Mammary epithelial cell (primary cell): ENCODE measurements around the gene INTS2.

Source experiments
- EZH2 ChIP-seq: IDR thresholded peaks from 2 replicates; pipeline ENCODE4 v1.6.1; 2012; ENCODE audit warnings: low read length, inconsistent platforms, borderline replicate concordance
- TF ChIP-seq, protein P1 (sequence below), 2 donors: IDR thresholded peaks in 1 of 2; conservative IDR thresholded peaks in 1 of 2; 2 replicates each; pipeline ENCODE4 v1.5.1; 2011 to 2012; ENCODE audit warnings: inconsistent platforms in 2 of 2, low read length in 2 of 2, mild to moderate bottlenecking in 2 of 2, control low read depth in 1 of 2, low read depth in 1 of 2; ENCODE audit not compliant: insufficient read depth in 1 of 2; ENCODE audit errors: extremely low read depth in 1 of 2

DNA sequence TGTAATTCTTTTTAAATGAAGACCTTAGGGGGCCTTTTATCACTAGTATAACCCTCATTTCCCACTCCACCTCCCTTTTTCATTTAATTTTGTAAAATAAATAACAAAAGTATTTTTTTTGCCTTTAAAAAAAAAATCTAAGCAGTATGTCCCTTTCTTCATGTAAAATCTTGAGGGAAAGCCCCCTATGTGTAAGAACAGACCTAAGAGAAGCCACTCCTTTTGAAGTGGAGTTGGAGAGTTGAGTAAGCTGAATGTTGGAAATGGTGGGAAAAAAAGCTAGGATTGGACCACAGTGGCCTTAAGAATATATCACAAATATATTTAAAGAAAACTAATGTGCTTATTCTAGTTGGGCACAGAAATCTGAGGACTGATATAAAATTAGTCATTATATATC is 44.5 kb upstream of the INTS2 start:
- TF ChIP-seq, protein P1, sequence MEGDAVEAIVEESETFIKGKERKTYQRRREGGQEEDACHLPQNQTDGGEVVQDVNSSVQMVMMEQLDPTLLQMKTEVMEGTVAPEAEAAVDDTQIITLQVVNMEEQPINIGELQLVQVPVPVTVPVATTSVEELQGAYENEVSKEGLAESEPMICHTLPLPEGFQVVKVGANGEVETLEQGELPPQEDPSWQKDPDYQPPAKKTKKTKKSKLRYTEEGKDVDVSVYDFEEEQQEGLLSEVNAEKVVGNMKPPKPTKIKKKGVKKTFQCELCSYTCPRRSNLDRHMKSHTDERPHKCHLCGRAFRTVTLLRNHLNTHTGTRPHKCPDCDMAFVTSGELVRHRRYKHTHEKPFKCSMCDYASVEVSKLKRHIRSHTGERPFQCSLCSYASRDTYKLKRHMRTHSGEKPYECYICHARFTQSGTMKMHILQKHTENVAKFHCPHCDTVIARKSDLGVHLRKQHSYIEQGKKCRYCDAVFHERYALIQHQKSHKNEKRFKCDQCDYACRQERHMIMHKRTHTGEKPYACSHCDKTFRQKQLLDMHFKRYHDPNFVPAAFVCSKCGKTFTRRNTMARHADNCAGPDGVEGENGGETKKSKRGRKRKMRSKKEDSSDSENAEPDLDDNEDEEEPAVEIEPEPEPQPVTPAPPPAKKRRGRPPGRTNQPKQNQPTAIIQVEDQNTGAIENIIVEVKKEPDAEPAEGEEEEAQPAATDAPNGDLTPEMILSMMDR (conservative IDR thresholded peaks at IDR 0.05 in 1 of 2, IDR thresholded peaks at IDR 0.05 in 1 of 2; ENCODE audit: extremely low read depth in 1 of 2, insufficient read depth in 1 of 2, low read depth in 1 of 2, low read length in 2 of 2): no peak
- no peak for TF ChIP-seq EZH2
